H9 (cell line): ENCODE results near the gene CD300A. TPM values are rescaled to one million over a fixed set of nuclear protein-coding genes. Genes with fewer than 3 reads are reported as not detected.

Experiments
- DNase-seq: peaks from one replicate; pipeline ENCODE4 v3.0.0-alpha.2; 2017
- H2AFZ ChIP-seq: one replicate; pipeline ENCODE4 v1.6.1; 2013; ENCODE audit warnings: mild to moderate bottlenecking, low read length, control low read depth, moderate library complexity
- H2AK5ac ChIP-seq: 2 replicates; pipeline ENCODE4 v1.6.1; 2013; ENCODE audit warnings: low read length, control low read depth, mixed read lengths; ENCODE audit not compliant: insufficient read length
- H2BK120ac ChIP-seq: one replicate; pipeline ENCODE4 v1.6.1; 2013; ENCODE audit warnings: low read depth, mild to moderate bottlenecking, low read length, control low read depth, inconsistent platforms; ENCODE audit not compliant: poor library complexity, severe bottlenecking
- H2BK12ac ChIP-seq: 2 replicates; pipeline ENCODE4 v1.6.1; 2013; ENCODE audit warnings: low read length, control low read depth, mixed read lengths, low read depth; ENCODE audit not compliant: insufficient read length
- H2BK15ac ChIP-seq: 2 replicates; pipeline ENCODE4 v1.6.1; 2013; ENCODE audit warnings: low read depth, low read length, control low read depth
- H2BK20ac ChIP-seq: one replicate; pipeline ENCODE4 v1.6.1; 2013; ENCODE audit warnings: low read depth, mild to moderate bottlenecking, low read length, control low read depth, inconsistent platforms; ENCODE audit not compliant: poor library complexity, severe bottlenecking
- H2BK5ac ChIP-seq: 2 replicates; pipeline ENCODE4 v1.6.1; 2013; ENCODE audit warnings: low read length, control low read depth, mixed read lengths; ENCODE audit not compliant: insufficient read length
- H3K14ac ChIP-seq: 2 replicates; pipeline ENCODE4 v1.6.1; 2013; ENCODE audit warnings: low read length, control low read depth; ENCODE audit not compliant: insufficient read depth
- H3K18ac ChIP-seq: 2 replicates; pipeline ENCODE4 v1.6.1; 2013; ENCODE audit warnings: low read depth, mild to moderate bottlenecking, mixed read lengths, low read length, control low read depth; ENCODE audit not compliant: insufficient read length
- H3K23ac ChIP-seq: 2 replicates; pipeline ENCODE4 v1.6.1; 2013; ENCODE audit warnings: low read length, control low read depth, mixed read lengths, low read depth; ENCODE audit not compliant: insufficient read length
- H3K23me2 ChIP-seq: 2 replicates; pipeline ENCODE4 v1.6.1; 2013; ENCODE audit warnings: low read depth, mild to moderate bottlenecking, mixed read lengths, low read length, control low read depth; ENCODE audit not compliant: insufficient read length, poor library complexity, severe bottlenecking
- H3K27ac ChIP-seq: 2 replicates; pipeline ENCODE4 v1.5.1; 2013; ENCODE audit warnings: low read length, control low read depth, mixed read lengths, low read depth; ENCODE audit not compliant: insufficient read length
- H3K27me3 ChIP-seq: 2 replicates; pipeline ENCODE4 v1.6.1; 2013; ENCODE audit warnings: low read length, control low read depth, inconsistent platforms; ENCODE audit not compliant: insufficient read depth
- H3K4ac ChIP-seq: 2 replicates; pipeline ENCODE4 v1.6.1; 2013; ENCODE audit warnings: low read depth, mild to moderate bottlenecking, control low read depth, inconsistent platforms, low read length, moderate library complexity
- H3K4me1 ChIP-seq: 2 replicates; pipeline ENCODE4 v1.6.1; 2013; ENCODE audit warnings: low read length, control low read depth, inconsistent platforms; ENCODE audit not compliant: insufficient read depth
- H3K4me2 ChIP-seq: 2 replicates; pipeline ENCODE4 v1.6.1; 2013; ENCODE audit warnings: low read length, control low read depth, mixed read lengths; ENCODE audit not compliant: insufficient read length, insufficient read depth
- H3K56ac ChIP-seq: 2 replicates; pipeline ENCODE4 v1.6.1; 2013; ENCODE audit warnings: low read depth, mild to moderate bottlenecking, mixed read lengths, low read length, control low read depth; ENCODE audit not compliant: insufficient read length
- H3K79me1 ChIP-seq: 2 replicates; pipeline ENCODE4 v1.6.1; 2013; ENCODE audit warnings: low read depth, mild to moderate bottlenecking, moderate library complexity, low read length, control low read depth, inconsistent platforms; ENCODE audit not compliant: insufficient read depth, poor library complexity, severe bottlenecking
- H3K79me2 ChIP-seq: 2 replicates; pipeline ENCODE4 v1.6.1; 2013; ENCODE audit warnings: low read length, control low read depth, inconsistent platforms; ENCODE audit not compliant: insufficient read depth
- H3K9ac ChIP-seq: 2 replicates; pipeline ENCODE4 v1.6.1; 2013; ENCODE audit warnings: low read length, control low read depth, mixed read lengths; ENCODE audit not compliant: insufficient read length; ENCODE audit errors: extremely low read depth
- H3K9me3 ChIP-seq: one replicate; pipeline ENCODE4 v1.6.1; 2013; ENCODE audit warnings: low read depth, low read length, inconsistent platforms; ENCODE audit not compliant: control insufficient read depth
- H3T11ph ChIP-seq: one replicate; pipeline ENCODE4 v1.6.1; 2013; ENCODE audit warnings: mild to moderate bottlenecking, low read length, control low read depth, inconsistent platforms
- H4K20me1 ChIP-seq: one replicate; pipeline ENCODE4 v1.6.1; 2013; ENCODE audit not compliant: control insufficient read depth, insufficient read length, insufficient read depth
- H4K5ac ChIP-seq: 2 replicates; pipeline ENCODE4 v1.6.1; 2013; ENCODE audit warnings: low read depth, mild to moderate bottlenecking, mixed read lengths, low read length, control low read depth; ENCODE audit not compliant: insufficient read length
- H4K8ac ChIP-seq: replicated peaks from 2 replicates; pipeline ENCODE4 v1.6.1; 2013; ENCODE audit warnings: low read length, control low read depth, mixed read lengths, low read depth; ENCODE audit not compliant: insufficient read length
- H4K91ac ChIP-seq: 2 replicates; pipeline ENCODE4 v1.6.1; 2013; ENCODE audit warnings: low read depth, mild to moderate bottlenecking, moderate library complexity, mixed read lengths, low read length, control low read depth; ENCODE audit not compliant: insufficient read length
- H3K27ac Mint-ChIP-seq, 3 experiments: 2 replicates in 2 of 3; 3 replicates in 1 of 3; pipeline ENCODE4 v1.8.0; 2020 to 2021; ENCODE audit warnings: mixed read lengths in 3 of 3, mild to moderate bottlenecking in 1 of 3, moderate library complexity in 1 of 3
- H3K27me3 Mint-ChIP-seq: 2 replicates; pipeline ENCODE4 v1.8.0; 2021; ENCODE audit warnings: low read depth, mild to moderate bottlenecking, moderate library complexity, mixed read lengths
- H3K36me3 Mint-ChIP-seq, 3 experiments: 2 replicates in 2 of 3; 3 replicates in 1 of 3; pipeline ENCODE4 v1.8.0; 2020 to 2021; ENCODE audit warnings: low read depth in 3 of 3, mixed read lengths in 3 of 3; ENCODE audit not compliant: insufficient read depth in 1 of 3
- H3K4me1 Mint-ChIP-seq, 2 experiments: 2 replicates each; pipeline ENCODE4 v1.8.0; 2020; ENCODE audit warnings: mixed read lengths in 2 of 2
- H3K4me3 Mint-ChIP-seq, 2 experiments: 2 replicates in 1 of 2; 3 replicates in 1 of 2; pipeline ENCODE4 v1.8.0; 2020 to 2021; ENCODE audit warnings: mild to moderate bottlenecking in 2 of 2, mixed read lengths in 2 of 2, moderate library complexity in 1 of 2
- H3K9me3 Mint-ChIP-seq, 2 experiments: 2 replicates in 1 of 2; 3 replicates in 1 of 2; pipeline ENCODE4 v1.8.0; 2020; ENCODE audit warnings: mild to moderate bottlenecking in 2 of 2, mixed read lengths in 2 of 2, moderate library complexity in 1 of 2
- CTCF ChIP-seq: fragments of 200-600 bp; sonication (generic); conservative IDR thresholded peaks from 3 replicates; pipeline ENCODE4 v1.8.0; 2021; ENCODE audit warnings: antibody characterized with exemption, mild to moderate bottlenecking
- total RNA-seq: library from RNA; stranded (reverse); gene quantifications from 2 replicates; pipeline ENCODE4 v1.2.1, GENCODE V29; 2021

Gene CD300A
- total RNA-seq, 1 experiment from 2014 or later, result not detected

GRCh38 chr17:74508156-74508555 lies 41.7 kb downstream of the CD300A start:
- H4K5ac ChIP-seq, result no peak overlapping the region
- no peak overlapping the region for H3K18ac ChIP-seq
- no peak overlapping the region for H4K91ac ChIP-seq
- no peaks in the 10 kb centered on the region for H3K4me1 ChIP-seq
- H4K8ac ChIP-seq, result no peak overlapping the region
- H3K4me1 Mint-ChIP-seq, result no peaks in the 10 kb centered on the region
- no peak overlapping the region for H3K27ac Mint-ChIP-seq
- H3K27ac ChIP-seq, result no peak overlapping the region
- no peak overlapping the region for H3K23ac ChIP-seq
- no peak overlapping the region for H2AK5ac ChIP-seq
- no peaks in the 10 kb centered on the region for H3K9me3 Mint-ChIP-seq
- no peak for DNase-seq
- H2BK20ac ChIP-seq, result no peak overlapping the region
- no peak overlapping the region for H2BK15ac ChIP-seq
- no peaks in the 10 kb centered on the region for H3K79me2 ChIP-seq
- no peak overlapping the region for H3K56ac ChIP-seq
- H2AFZ ChIP-seq, result no peak overlapping the region
- no peak overlapping the region for H2BK12ac ChIP-seq
- H4K20me1 ChIP-seq, result no peaks in the 10 kb centered on the region
- H3K23me2 ChIP-seq, result no peaks in the 10 kb centered on the region
- H3T11ph ChIP-seq, result no peak overlapping the region
- TF ChIP-seq CTCF, result no peak
- H3K36me3 Mint-ChIP-seq, result no peaks in the 10 kb centered on the region
- H3K4me3 Mint-ChIP-seq, result no peak overlapping the region
- no peaks in the 10 kb centered on the region for H3K9me3 ChIP-seq
- H3K27me3 ChIP-seq, result no peaks in the 10 kb centered on the region
- no peak overlapping the region for H3K9ac ChIP-seq
- H3K4ac ChIP-seq, result no peak overlapping the region
- H2BK120ac ChIP-seq, result no peak overlapping the region
- H3K27me3 Mint-ChIP-seq, result peaks cover 27% of the 10 kb centered on the region
- H2BK5ac ChIP-seq, result no peak overlapping the region
- H3K14ac ChIP-seq, result no peak overlapping the region
- H3K79me1 ChIP-seq, result no peaks in the 10 kb centered on the region
- H3K4me2 ChIP-seq, result no peak overlapping the region
